Lower lobe of right lung (tissue), 2 donors: ENCODE measurements around the gene MFAP2. TPM values are rescaled to one million over a fixed set of nuclear protein-coding genes. Genes with fewer than 3 reads are reported as not detected.
A peak's percentile ranks its signal among the peaks of the same experiment; 100 is the strongest.

ENCODE experiments used
- ATAC-seq, 2 donors: fragments of 200-7000 bp; cut with Tn5 transposase; one replicate each; pipeline ENCODE4 v1.9.1; 2020 to 2022; ENCODE audit warnings: mild to moderate bottlenecking in 2 of 2, moderate library complexity in 2 of 2
- DNase-seq: peaks from one replicate; pipeline ENCODE4 v3.0.0-alpha.2; 2020
- H3K27ac ChIP-seq: fragments of 200-600 bp; one replicate; pipeline ENCODE4 v1.8.0; 2022
- H3K27me3 ChIP-seq: fragments of 200-600 bp; one replicate; pipeline ENCODE4 v1.8.0; 2022; ENCODE audit warnings: low read depth
- H3K36me3 ChIP-seq: fragments of 200-600 bp; one replicate; pipeline ENCODE4 v1.8.0; 2022; ENCODE audit warnings: mild to moderate bottlenecking
- H3K4me1 ChIP-seq: fragments of 200-600 bp; one replicate; pipeline ENCODE4 v1.8.0; 2022
- H3K4me3 ChIP-seq: fragments of 200-600 bp; one replicate; pipeline ENCODE4 v1.8.0; 2022; ENCODE audit warnings: mild to moderate bottlenecking
- H3K9me3 ChIP-seq: fragments of 200-600 bp; one replicate; pipeline ENCODE4 v1.8.0; 2022
- intact Hi-C: fragments of 100-400 bp; cut with DNase I; formaldehyde crosslinking; loops from one replicate; pipeline ENCODE4 v1.11.0; 2022
- long read RNA-seq: library from polyadenylated mRNA; unstranded; transcript quantifications from one replicate; pipeline ENCODE4 v2.0.0, GENCODE V29; 2021
- total RNA-seq: library from RNA; stranded (reverse); fragmentation: NEBNext Ultra II Directional; extraction: Animal tissue kit (Norgen Biotek cat#: 25700); gene quantifications from one replicate; pipeline ENCODE4 v1.2.1, GENCODE V29; 2021
- TF ChIP-seq, protein P1 (sequence below): fragments of 200-600 bp; IDR thresholded peaks from one replicate; pipeline ENCODE4 v1.8.0; 2022; ENCODE audit warnings: antibody characterized with exemption, mild to moderate bottlenecking
- donor health status: DM: no; HTN: yes; CAD: no; lungs with severe emphysema.

MFAP2 gene, protein sequence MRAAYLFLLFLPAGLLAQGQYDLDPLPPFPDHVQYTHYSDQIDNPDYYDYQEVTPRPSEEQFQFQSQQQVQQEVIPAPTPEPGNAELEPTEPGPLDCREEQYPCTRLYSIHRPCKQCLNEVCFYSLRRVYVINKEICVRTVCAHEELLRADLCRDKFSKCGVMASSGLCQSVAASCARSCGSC
- 11.9 TPM for total RNA-seq
- long read RNA-seq, transcript MFAP2-202 (9 exons, 1,260 nt): major isoform, 19 of 33 reads
- long read RNA-seq, partial matches to known transcripts: 2 of 33 reads
- long read RNA-seq, other reads (novel, unspliced or antisense): 12 of 33 reads

- Histone ChIP-seq H3K36me3 (peaks cover 3% of the 10 kb centered on the region), H3K9me3 (no peaks in the 10 kb centered on the region), H3K4me3 (peak within 1 kb of the TSS; percentile 56), H3K4me1 (peaks cover 17% of the 10 kb centered on the region), H3K27me3 (peaks cover 14% of the 10 kb centered on the region), H3K27ac (peak within 1 kb of the TSS; percentile 69)
- ATAC-seq (peak in 1 of 2 donors; percentile 34), DNase-seq (no peak)
- intact Hi-C loops: no loop called here
- TF ChIP-seq, protein P1, sequence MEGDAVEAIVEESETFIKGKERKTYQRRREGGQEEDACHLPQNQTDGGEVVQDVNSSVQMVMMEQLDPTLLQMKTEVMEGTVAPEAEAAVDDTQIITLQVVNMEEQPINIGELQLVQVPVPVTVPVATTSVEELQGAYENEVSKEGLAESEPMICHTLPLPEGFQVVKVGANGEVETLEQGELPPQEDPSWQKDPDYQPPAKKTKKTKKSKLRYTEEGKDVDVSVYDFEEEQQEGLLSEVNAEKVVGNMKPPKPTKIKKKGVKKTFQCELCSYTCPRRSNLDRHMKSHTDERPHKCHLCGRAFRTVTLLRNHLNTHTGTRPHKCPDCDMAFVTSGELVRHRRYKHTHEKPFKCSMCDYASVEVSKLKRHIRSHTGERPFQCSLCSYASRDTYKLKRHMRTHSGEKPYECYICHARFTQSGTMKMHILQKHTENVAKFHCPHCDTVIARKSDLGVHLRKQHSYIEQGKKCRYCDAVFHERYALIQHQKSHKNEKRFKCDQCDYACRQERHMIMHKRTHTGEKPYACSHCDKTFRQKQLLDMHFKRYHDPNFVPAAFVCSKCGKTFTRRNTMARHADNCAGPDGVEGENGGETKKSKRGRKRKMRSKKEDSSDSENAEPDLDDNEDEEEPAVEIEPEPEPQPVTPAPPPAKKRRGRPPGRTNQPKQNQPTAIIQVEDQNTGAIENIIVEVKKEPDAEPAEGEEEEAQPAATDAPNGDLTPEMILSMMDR: no peak
Observed at GRCh38 chr1:16980473-16981268, at the start of gene MFAP2. TSS of gene MFAP2 (minus strand) at chr1:16980620. CDS start at chr1:16978273, 2,347 bp downstream.

DNA sequence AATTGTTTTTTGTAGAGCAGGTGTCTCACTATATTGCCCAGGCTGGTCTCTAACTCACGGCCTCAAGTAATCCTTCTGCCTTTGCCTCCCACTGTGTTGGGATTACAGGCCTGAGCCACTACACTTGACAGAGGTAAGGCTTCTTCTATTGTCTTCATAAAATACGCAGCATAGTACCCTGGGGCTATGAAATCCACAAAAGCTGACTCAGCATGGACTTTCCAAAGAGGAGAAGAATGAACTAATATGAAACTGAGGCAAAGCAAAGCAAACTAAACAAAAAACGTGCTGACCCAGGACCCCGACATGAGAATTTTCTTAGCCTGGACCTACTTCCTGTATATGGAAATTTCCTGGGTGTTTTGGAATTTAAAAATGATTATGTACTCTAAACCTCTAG lies 49.8 kb upstream of the MFAP2 start:
- Histone ChIP-seq H3K9me3 (no peaks in the 10 kb centered on the region), H3K36me3 (peaks cover 85% of the 10 kb centered on the region), H3K4me3 (no peak overlapping the region), H3K27ac (no peak overlapping the region), H3K27me3 (no peaks in the 10 kb centered on the region), H3K4me1 (peaks cover 19% of the 10 kb centered on the region)
- DNase-seq (no peak), ATAC-seq (no peak)
- intact Hi-C loops: no loop called here
- TF ChIP-seq, protein P1: no peak

- ATAC-seq: no peak
Observed at GRCh38 chr1:17028662-17029188, 48.3 kb upstream of the MFAP2 start.

GRCh38 chr1:17027900-17028299 lies 47.5 kb upstream of the MFAP2 start:
- TF ChIP-seq, protein P1: no peak
- ATAC-seq: peak; percentile 68 to 85
- Histone ChIP-seq H3K27me3 (no peaks in the 10 kb centered on the region), H3K4me1 (peaks cover 19% of the 10 kb centered on the region), H3K36me3 (peaks cover 100% of the 10 kb centered on the region), H3K4me3 (no peak overlapping the region), H3K9me3 (no peaks in the 10 kb centered on the region), H3K27ac (peak overlapping the region; percentile 48)
- intact Hi-C loops: no loop called here
- DNase-seq: no peak

More at GRCh38 chr1:17028662-17029188, 48.3 kb upstream of the MFAP2 start:
- no peak overlapping the region for H3K4me3 ChIP-seq
- no peaks in the 10 kb centered on the region for H3K27me3 ChIP-seq
- H3K9me3 ChIP-seq: no peaks in the 10 kb centered on the region
- H3K4me1 ChIP-seq: peaks cover 19% of the 10 kb centered on the region
- peak overlapping the region; percentile 20 for H3K27ac ChIP-seq
- H3K36me3 ChIP-seq: peaks cover 100% of the 10 kb centered on the region
- DNase-seq: no peak
- intact Hi-C loops: no loop called here
- TF ChIP-seq, protein P1: no peak

DNA sequence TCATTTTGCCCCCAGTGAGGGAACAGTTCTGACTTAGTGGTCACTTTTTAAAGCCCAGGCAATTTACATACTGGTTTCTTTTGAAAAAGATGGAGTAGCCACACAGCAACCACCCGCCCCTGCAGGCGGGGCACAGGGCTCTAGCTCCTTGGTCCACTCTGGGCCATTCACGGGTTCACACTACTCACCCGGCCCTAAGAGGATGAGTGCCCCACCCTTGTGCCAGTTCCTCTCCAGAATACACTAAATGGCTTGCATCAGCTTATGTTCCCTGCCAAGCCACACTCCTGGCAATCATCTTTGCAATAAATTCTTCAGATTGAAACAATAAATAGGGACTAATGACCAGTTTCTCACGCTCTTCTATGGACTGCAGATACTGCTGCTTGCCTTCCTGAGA lies 47.0 kb upstream of the MFAP2 start:
- H3K36me3 ChIP-seq: peaks cover 100% of the 10 kb centered on the region
- intact Hi-C loops: no loop called here
- no peaks in the 10 kb centered on the region for H3K27me3 ChIP-seq
- ATAC-seq (peak; percentile 88 to 93), DNase-seq (peak; percentile 82)
- H3K4me3 ChIP-seq: no peak overlapping the region
- H3K4me1 ChIP-seq: peaks cover 19% of the 10 kb centered on the region
- TF ChIP-seq, protein P1: no peak
- H3K9me3 ChIP-seq: no peaks in the 10 kb centered on the region
- H3K27ac ChIP-seq: peak overlapping the region; percentile 48
